Chondrocyte (in vitro differentiated cells): ENCODE measurements around the gene RAD50. TPM values are rescaled to one million over a fixed set of nuclear protein-coding genes. Genes with fewer than 3 reads are reported as not detected.

Source experiments
- DNase-seq: peaks from one replicate; pipeline ENCODE4 v3.0.0; 2021; ENCODE audit warnings: mixed read lengths, low spot score
- H3K27ac Mint-ChIP-seq: one replicate; pipeline ENCODE4 v1.8.0; 2021; ENCODE audit warnings: mild to moderate bottlenecking, moderate library complexity, mixed read lengths; ENCODE audit not compliant: unreplicated experiment
- H3K27me3 Mint-ChIP-seq: 2 replicates; pipeline ENCODE4 v1.8.0; 2021; ENCODE audit warnings: low read depth, mixed read lengths
- H3K36me3 Mint-ChIP-seq: 2 replicates; pipeline ENCODE4 v1.8.0; 2021; ENCODE audit warnings: low read depth, mixed read lengths
- H3K4me1 Mint-ChIP-seq: 2 replicates; pipeline ENCODE4 v1.8.0; 2021; ENCODE audit warnings: low read depth, mild to moderate bottlenecking, mixed read lengths
- H3K4me3 Mint-ChIP-seq: one replicate; pipeline ENCODE4 v1.8.0; 2021; ENCODE audit warnings: mild to moderate bottlenecking, moderate library complexity, mixed read lengths; ENCODE audit not compliant: unreplicated experiment
- H3K9me3 Mint-ChIP-seq: 2 replicates; pipeline ENCODE4 v1.8.0; 2021; ENCODE audit warnings: low read depth, mixed read lengths
- total RNA-seq: library from RNA; stranded (reverse); gene quantifications from 3 replicates; pipeline ENCODE4 v1.2.1, GENCODE V29; 2021
- TF ChIP-seq, protein P1 (sequence below): fragments of 200-600 bp; sonication (generic); IDR thresholded peaks from 2 replicates; pipeline ENCODE4 v1.5.0; 2021; ENCODE audit warnings: antibody characterized with exemption, mild to moderate bottlenecking, moderate library complexity

Gene RAD50
- total RNA-seq, 1 donor from 2014 or later: 30.7 TPM

GRCh38 chr5:132684491-132684890 lies 127.7 kb downstream of the RAD50 start:
- Mint-ChIP-seq H3K27me3 (no peaks in the 10 kb centered on the region), H3K9me3 (no peaks in the 10 kb centered on the region), H3K4me3 (no peak overlapping the region), H3K4me1 (peaks cover 12% of the 10 kb centered on the region), H3K27ac (no peak overlapping the region), H3K36me3 (peaks cover 3% of the 10 kb centered on the region)
- TF ChIP-seq, protein P1, sequence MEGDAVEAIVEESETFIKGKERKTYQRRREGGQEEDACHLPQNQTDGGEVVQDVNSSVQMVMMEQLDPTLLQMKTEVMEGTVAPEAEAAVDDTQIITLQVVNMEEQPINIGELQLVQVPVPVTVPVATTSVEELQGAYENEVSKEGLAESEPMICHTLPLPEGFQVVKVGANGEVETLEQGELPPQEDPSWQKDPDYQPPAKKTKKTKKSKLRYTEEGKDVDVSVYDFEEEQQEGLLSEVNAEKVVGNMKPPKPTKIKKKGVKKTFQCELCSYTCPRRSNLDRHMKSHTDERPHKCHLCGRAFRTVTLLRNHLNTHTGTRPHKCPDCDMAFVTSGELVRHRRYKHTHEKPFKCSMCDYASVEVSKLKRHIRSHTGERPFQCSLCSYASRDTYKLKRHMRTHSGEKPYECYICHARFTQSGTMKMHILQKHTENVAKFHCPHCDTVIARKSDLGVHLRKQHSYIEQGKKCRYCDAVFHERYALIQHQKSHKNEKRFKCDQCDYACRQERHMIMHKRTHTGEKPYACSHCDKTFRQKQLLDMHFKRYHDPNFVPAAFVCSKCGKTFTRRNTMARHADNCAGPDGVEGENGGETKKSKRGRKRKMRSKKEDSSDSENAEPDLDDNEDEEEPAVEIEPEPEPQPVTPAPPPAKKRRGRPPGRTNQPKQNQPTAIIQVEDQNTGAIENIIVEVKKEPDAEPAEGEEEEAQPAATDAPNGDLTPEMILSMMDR: no peak
- DNase-seq: no peak

DNA sequence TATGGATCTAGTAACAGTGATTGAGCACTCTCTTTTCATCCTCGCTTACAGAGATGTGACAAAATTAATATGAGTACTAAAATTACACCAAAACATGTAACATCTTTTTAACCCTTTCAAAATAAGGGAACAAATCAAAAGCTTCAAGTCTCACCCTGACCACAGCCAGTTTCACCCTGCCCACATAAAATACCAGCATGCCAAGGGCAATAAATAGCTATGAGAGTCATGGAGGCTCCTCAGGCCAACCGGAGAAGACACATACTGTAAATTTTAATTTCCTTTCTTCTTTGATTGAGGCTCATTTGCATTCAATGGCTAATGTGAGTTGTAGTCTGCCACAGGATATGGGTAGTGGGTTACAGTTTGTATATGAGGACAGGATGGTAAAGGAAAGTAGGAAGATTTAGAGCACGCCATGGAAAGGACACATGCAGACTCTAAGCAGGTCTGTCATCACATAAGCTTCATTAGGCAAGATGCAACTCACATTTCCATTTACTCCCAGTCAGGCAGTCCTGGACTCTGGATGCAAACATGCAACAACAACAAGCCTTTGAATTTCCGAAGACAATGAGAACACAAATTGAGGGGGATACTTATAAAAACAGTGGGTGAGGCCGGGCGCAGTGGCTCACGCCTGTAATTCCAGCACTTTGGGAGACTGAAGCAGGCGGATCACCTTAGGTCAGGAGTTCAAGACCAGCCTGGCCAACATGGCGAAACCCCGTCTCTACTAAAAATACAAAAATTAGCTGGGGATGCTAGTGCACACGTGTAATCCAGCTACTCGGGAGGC lies 128.3 kb downstream of the RAD50 start:
- peaks cover 5% of the 10 kb centered on the region for H3K4me1 Mint-ChIP-seq
- H3K9me3 Mint-ChIP-seq: no peaks in the 10 kb centered on the region
- H3K27ac Mint-ChIP-seq: no peak overlapping the region
- H3K27me3 Mint-ChIP-seq: no peaks in the 10 kb centered on the region
- peaks cover 4% of the 10 kb centered on the region for H3K36me3 Mint-ChIP-seq
- DNase-seq: no peak
- H3K4me3 Mint-ChIP-seq: no peak overlapping the region
- TF ChIP-seq, protein P1: no peak

GRCh38 chr5:132686193-132686592 lies 129.4 kb downstream of the RAD50 start:
- Mint-ChIP-seq H3K9me3 (no peaks in the 10 kb centered on the region), H3K36me3 (peaks cover 2% of the 10 kb centered on the region), H3K4me1 (no peaks in the 10 kb centered on the region), H3K4me3 (no peak overlapping the region), H3K27me3 (no peaks in the 10 kb centered on the region), H3K27ac (no peak overlapping the region)
- no peak for DNase-seq
- TF ChIP-seq, protein P1: no peak

DNA sequence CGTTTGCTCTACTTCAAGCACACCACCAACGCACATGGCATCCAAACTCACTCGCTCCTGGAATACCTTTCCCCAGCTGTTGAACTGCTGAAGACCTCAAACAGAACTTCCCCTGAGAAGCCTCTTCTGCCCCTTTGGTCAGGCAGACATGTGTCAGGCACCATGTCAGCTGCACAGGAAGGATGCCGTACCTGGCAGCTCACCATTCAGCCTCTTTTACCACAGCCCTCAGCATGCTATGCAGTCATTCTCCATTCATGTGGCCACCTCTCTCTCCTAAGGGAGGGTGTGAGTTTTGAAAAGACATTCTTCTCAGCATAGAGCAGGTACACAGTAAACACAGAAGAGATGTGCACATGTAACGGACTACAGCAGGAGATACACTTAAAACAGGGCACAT lies 131.2 kb downstream of the RAD50 start:
- TF ChIP-seq, protein P1: no peak
- Mint-ChIP-seq H3K4me1 (peaks cover 2% of the 10 kb centered on the region), H3K36me3 (peaks cover 4% of the 10 kb centered on the region), H3K27me3 (no peaks in the 10 kb centered on the region), H3K9me3 (peaks cover 3% of the 10 kb centered on the region), H3K27ac (no peak overlapping the region), H3K4me3 (no peak overlapping the region)
- no peak for DNase-seq

DNA sequence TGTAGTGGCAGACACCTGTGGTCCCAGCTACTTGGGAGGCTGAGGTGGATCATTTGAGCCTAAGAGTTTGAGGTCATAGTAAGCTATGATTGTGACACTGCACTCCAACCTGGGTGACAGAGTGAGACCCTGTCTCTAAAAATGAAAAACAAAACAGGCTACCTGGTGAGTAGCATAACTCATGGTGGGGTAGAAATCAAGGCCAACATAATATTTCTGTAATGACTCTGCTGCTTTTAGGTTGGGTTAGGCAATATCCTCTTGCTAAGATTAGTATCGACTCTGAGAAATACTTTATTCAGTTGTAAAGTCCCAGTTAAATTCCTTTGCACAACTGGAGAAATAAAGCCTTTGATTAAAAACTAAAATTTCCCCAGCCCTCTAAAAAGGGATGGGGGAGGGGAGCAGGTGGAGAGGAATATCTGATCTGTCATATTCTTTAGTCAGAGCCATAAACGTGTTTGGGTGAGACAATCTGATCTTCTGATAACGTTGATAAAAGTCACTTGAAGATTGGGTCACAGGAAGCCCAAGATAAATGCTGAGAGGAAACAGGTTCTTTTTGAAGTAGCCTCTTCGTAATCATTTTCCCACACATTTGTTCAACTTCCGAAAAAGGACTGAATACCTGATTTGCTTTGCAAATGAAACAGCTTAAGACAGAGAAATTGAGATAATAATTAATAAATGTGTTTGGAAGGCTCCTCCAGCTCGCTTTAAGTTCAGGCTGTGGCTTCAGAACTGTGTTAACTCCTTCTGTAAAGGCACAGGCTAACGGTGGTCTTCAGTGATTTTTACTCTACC lies 132.0 kb downstream of the RAD50 start:
- Mint-ChIP-seq H3K4me1 (peaks cover 2% of the 10 kb centered on the region), H3K36me3 (peaks cover 6% of the 10 kb centered on the region), H3K27ac (no peak overlapping the region), H3K4me3 (no peak overlapping the region), H3K9me3 (peaks cover 3% of the 10 kb centered on the region), H3K27me3 (no peaks in the 10 kb centered on the region)
- TF ChIP-seq, protein P1: no peak
- no peak for DNase-seq
